DMS79 treated with DMSO at 0.1 percent for 48 hours (cell line): ENCODE results near the gene CDC42BPG.
A peak's percentile ranks its signal among the peaks of the same experiment; 100 is the strongest.
"Not testable (repeated sequence)": the region's sequence is repeated elsewhere in the genome, so short reads cannot be mapped to it uniquely, and the experiment has no call there.

Experiments
- DNase-seq: peaks from one replicate; lab custom pipeline; 2025; lab: John Stamatoyannopoulos, UW

Gene CDC42BPG

DNA sequence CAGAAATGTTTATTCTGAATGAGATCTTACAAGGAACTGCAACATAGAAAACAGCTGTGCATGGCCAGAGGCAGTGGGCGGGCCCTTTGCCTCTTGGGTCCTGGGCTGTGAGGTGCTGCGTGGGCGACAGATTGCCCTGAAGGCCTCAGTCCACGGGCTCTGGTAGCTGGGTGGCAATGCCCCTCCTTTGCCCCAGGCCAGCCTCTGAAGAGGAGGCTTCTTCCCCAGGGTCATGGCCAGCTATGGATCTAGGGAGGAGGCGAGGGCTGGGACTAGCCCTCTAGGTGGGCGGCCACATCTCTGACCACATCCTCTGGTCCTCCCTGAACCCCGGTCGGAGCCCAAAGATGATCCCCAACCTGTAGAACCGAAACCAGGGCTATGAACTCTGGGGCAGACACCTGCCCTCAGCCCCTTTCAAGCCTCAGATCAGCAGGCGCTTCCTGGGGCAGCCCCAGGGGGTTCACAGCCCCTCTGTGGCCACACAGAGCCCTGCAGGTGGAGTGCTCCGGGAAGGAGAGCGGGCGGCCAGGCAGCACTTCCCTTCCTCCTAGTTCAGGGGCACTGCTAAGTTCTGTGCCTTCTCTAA is 6.6 kb upstream of the CDC42BPG start:
- no peak for DNase-seq

DNA sequence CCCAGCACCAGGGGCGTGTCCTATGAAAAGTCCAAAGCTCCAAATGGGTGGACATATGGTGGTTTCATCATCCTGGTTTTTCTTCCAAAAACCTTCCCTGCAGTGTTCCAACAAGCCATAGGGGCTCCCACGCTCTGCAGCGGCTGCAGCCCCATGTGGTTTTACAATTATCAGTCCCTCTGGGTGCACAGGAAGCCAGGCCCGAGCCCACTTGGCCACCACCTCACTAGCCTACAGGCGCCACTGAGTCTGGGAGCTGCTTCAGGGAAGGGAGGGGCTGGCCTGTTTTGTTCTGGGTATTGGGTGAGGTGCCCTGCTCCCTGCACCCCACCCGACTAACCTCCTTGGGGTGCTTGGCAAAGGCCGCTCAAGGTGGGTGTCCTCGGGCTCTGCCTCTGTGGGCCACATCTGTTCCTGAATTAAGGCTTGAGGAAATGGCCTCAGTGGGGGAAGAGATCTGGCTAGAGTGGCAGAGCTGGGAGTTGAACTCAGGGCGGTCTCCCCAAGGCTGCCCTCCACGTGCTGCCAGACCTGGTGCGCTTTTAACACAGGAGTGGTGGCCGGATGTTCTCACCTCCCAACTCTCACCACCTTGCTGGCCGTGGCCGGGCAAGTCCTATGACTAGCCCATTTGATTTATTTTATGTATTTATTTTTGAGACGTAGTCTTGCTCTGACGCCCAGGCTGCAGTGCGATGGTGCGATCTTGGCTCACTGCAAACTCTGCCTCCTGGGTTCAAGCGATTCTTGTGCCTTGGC is 5.3 kb upstream of the CDC42BPG start:
- no peak for DNase-seq

DNA sequence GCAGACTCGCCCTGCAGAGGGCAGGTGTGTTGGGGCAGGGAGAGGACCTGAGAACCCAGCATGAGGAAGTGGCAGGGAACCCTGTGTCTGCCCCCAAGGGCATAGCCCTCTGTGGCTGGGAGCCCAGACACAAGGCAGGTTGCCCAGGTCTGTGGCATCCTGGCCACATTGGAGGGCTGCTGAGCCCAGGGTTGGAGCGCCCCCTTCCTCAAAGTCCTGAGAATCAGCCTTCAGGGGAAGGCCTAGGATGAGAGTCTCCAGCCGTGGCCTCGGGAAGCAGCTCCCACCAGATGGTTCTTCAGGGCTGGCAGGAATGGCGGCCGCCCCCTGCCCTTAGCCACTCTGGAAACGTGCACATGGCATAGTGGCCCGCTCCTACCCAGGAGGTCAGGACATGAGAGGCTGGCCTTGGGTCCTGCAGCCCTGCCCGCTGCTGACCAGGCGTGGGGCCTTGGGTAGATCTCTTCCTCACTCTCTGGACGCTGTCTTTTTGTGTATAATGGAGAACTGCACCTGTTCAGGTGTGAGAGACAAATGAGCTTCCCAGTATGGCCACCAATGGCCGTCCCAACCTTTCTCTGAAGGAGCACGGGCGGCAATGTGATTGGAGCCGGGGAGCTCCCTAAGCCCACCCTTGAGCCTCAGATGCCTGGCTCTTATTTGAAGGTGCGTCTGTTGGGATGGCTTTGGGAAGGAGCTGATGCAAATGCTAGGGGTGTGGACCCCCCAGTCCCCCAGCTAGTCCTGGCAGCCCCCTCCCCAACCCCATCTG is 4.6 kb upstream of the CDC42BPG start:
- peak; percentile 34 for DNase-seq

DNA sequence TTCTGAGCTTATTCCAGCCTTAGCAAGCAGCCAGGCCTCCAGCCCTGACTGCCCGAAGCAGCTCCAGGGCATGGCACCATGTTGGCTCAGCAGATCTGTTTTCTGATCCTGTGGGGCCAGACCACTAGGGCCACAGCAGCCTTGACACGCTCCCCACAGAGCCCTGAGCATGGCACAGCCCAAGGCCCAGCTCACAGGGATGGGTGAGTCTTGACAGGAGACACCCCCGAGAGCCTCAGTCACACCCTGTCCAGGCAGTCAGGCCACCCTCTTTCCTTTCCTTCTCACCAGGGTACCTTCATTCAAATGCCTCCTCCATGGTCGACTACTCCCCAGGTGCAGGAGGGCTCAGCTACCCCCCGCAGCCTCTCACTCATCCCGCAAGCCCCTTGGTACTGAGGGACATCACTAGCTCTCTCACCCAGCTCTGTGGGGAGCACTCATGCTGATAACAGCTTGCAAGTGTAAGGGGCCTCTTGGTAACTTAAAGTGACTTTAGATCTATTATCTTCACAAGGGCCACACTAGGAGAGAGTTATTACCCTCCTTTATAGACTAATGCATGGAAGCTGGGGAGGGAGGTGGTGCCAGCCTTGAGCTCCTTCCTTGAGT is 3.9 kb upstream of the CDC42BPG start:
- no peak for DNase-seq

DNA sequence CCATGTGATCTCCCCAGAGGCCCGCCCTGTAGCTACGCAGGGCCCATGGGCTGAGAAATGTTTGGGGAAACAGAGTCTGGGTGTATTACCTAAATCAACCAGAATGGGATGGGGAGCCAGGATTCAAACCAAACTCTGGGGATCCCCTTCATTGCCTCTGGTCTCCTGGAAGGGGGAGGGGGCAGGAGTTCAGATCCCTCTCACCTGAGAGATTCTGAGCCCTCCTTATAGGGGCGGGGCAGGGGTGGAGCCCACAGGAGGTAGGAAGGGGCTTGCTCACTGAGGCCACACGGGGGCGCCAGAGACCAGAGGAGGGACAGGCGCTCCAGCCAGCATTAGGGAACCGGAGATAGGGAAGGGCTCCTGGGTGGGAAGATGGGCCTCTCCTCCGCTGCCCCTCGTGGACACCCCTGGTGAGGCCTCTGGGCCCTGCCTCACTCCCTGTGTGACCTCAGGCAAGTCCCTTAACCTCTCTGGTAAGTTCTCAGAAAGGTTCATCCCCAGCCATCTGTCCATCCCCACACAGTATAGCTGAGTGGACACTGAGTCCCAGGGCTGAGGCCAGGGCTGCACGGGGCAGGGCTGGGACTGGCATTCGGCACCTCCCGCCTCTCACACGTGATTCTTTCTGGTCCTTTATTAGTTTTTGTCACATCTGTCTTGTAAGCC is 2.7 kb upstream of the CDC42BPG start:
- DNase-seq = peak; percentile 88

DNA sequence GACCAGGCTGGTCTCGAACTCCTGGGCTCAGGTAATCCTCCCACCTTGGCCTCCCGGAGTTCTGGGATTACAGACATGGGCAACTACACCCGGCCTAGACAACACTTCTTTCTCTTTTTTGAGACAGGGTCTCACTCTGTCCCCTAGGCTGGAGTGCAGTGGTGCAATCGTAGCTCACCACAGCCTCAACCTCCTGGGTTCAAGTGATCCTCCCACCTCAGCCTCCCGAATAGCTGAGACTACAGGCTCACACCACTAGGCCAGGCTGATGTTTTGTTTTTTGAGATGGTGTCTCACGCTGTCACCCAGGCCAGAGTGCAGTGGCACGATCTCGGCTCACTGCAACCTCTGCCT is 1.3 kb upstream of the CDC42BPG start:
- DNase-seq = not testable (repeated sequence)

DNA sequence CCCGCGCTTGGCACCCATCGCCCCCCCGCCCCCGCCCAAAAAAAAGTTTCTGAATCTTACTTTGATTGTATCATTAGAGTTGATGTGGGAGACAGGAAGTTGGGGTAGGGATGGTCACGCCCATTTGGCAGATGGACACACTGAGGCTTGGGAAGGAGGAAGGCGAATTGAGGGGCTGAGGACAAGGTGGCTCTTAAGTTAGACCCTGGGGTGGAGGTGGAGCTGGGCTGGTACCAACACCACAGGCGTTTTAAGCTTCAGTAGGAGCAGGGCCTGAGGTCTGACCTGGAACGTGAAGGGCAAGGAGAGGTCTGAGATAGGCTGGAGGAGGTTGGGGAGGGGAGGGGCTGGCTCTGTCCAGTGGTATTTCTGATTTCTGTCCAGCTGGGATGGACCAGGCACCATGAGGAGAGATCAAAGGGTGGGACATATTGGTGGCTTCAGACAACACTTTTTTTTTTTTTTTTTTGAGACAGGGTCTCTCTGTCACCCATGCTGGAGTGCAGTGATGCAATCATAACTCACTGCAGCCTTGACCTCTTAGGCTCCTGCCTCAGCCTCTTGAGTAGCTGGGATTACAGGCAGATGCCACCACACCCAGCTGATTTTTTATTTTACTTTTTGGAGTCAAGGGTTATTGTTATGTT is 799 bp upstream of the CDC42BPG start:
- DNase-seq = no peak

DNA sequence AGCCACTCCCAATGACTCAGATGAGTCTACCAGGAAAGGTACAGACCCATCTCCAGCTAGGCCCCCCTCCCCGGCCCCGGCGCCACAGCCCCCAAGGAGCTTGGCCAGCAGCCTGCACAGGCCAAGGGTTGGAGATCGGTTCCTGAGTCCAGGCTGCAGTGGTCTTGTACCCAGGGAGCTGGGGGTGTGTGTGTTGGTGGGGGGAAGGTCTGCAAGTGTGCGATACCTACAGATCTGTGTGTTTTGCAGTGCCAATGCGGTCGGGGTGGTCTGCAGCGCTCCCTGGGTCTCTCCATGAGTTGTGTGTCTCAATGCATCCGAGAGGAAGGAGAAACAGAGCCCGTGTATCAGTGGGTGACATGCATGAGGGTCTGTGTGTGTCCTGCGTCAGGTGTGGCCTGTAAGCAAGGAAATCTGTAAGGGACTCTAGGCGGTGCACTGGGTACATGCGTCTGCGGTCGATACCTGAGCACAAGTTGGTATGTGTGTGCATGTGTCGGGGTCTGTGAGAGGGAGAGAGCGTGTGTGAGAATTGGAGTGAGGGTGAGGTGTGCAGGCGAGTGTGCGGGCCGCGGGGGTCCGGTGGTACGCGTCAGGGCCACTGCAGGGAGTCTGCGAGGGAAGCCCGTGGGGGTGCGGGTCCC is 645 bp downstream of the CDC42BPG start:
- peak; percentile 22 for DNase-seq

DNA sequence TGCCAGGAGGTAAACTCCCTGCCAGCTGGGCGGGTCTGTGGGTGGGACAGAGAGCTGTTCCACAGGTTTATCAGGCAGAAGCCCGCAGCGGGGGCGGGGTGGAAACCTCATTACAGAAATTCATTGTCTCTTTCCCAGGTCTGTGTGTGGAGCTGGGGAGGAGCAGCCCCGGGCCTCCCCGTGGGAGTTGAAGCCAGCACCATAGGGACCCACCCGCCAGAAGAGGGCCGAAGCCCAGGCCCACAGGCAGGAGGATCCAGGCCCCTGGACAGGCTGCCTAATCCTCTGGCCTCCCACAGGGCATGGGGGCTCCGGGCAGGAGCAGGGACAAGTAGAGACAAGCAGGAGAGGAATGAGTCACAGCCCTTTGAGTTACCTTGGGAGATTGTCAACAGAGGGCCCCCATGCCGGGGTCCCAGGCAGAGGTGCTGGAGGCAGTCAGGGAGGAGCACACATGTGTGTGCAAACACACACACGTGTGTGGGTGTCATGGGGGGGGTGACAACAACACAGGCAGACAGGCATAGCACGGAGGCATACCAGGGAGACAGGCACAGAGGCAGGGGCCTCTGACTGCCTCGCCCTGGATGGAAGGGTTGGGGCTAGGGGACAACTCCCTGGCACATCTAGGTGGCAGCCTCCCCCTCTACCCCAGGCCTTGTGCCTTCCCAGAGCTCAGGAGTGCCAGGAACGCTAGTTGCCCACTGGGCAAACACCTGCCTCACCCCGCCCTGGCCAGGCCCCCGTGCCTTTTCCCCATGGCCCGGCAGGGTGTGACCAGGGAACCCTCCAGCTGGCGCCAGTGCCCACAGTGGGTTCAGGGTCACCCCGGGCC is 1.4 kb downstream of the CDC42BPG start:
- DNase-seq = peak; percentile 43

DNA sequence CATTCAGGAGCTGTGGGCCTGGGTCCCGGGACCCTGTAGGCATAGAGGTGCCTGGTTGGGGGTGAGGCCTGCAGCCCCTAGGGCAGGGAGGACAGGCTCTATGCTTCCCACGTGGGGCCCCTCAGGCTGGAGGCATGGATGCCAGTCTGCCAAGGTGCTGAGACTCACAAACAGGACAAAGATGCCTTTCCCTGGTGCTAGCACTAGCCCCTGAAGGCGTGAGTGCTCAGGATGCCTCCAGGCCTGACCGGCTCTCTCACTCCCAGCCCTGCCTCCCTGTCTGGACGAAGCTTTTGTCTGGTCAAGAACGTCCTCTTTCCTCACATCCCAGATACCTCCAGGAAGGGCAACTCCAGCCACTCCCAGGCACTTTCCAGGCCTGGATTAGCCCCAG is 2.1 kb downstream of the CDC42BPG start:
- no peak for DNase-seq

DNA sequence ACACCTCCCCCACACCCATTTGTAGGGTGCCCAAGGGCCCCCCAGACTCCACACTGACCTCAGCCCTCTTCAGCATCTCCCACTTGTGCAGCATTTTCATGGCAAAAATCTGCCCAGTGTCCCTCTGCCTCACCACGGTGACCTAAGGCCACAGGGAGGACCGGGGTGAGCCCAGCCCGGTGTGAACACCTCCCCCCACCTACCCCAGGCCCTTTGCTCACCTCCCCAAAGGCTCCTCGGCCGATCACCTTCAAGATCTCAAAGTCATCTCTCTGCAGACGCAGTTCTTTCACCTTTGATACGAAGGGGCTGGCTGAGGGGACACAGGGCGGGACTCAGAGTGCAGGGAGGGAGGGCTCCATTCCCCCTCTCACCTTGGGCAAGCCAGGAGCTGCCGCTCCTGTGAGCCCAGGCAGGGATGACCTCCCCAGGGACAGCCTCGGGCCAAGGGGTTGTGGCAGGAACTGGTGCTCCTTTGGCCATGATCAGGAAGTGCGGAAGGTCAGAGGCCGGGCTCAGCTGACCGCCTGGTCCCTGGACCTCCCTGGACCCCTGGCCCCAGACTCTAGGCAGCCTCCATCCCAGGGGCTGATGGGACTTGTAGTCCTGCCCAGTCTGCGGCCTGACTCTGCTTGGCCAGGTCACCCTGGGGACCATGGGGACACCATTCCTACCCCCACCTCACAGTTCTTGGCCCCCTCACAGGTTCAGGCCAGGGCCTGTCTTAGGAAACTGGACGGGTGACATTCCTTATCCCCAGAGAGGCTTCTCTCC is 2.7 kb downstream of the CDC42BPG start:
- DNase-seq = no peak

DNA sequence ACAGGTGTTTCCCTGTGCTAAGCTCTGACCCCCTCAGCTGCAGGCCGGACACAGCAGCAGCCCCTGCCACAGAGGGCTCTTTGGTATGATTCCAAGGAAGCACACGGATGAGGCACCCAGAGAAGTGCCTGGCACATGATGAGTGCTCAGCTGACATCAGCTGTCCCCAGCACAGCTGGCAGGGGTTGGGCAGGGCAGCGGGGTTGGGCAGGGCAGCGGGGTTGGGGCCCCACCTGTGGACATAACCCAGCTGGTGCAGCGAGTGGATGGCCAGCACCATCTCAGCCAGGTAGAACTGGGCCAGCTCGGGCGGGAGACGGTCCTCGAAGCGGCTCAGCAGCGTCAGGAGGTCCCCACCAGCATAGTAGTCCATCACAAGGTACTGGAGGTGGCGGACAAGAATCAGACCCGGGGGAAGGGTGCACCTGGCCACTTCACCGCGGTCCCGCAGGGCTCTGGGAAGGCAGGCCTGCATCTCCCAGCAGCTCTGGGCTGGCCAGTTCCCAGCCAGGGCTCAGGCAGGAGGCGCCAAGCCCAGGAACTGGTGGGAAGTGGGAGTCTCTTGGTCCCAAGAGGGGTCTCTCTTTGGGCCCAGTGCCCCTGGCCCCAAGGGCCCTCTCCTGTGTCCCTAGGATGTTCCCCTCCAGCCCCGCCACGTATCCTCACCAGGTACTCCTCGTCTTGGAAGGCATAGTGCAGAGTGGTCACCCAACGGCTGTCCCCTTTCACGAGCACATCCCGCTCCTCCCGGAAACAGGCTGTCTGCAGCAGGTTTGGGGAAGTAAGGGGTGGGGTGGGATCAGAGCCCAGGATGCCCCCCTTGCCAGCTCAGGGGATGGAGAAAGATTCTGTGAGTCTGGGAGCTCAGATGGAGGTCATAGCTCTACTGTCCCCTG is 4.3 kb downstream of the CDC42BPG start:
- no peak for DNase-seq

DNA sequence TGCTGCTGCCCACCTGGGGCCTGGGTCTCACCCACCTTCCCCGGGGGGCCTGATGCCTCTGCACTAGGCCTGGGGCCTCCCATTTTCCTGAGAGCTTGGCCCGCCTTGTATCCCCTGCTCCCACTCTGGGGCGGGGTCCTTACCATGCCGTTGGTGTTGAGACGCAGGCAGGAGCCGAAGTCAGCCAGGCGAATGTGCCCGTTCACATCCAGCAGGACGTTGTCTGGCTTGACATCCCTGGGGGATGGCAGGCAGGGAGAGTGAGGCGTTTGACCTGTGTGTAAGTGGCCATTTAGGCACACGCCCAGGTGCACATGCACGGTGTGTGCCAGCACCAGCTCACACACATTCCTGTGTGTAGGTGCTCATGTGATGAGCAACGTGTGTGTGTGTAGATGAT is 5.1 kb downstream of the CDC42BPG start:
- DNase-seq = no peak

DNA sequence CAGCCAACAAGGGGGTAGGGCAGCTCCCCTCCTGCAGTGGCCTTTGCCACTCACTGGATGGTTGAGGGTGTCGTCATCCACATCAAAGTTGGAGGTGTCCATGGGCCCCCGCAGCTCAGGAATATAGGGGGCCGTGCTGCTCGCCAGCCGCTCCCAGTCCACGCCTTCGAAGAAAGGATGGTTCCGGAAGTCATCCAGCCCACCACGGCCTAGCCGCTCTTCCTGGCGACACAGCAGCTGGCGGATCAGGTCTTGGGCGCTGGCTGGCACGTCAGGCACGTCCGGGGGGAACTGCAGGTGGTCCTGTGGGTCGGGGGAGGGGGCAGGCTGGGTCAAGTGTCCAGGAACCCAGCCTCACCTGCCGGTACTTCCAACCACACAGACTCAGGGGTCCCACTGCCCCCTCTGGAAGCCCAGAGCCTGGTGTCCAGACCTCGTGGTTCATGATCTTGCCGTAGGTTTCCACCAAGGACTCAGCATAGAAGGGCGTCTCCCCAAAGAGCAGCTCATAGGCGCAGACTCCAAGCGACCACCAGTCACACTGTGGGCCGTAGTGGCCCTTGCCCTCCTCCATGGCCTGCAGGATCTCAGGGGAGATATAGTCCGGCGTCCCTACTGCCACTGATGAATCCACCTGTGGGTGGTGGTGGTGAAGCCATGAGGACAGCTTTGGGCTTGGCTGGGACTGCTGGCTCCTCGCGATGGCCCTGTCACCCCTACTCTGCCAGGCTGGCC is 5.7 kb downstream of the CDC42BPG start:
- no peak for DNase-seq

DNA sequence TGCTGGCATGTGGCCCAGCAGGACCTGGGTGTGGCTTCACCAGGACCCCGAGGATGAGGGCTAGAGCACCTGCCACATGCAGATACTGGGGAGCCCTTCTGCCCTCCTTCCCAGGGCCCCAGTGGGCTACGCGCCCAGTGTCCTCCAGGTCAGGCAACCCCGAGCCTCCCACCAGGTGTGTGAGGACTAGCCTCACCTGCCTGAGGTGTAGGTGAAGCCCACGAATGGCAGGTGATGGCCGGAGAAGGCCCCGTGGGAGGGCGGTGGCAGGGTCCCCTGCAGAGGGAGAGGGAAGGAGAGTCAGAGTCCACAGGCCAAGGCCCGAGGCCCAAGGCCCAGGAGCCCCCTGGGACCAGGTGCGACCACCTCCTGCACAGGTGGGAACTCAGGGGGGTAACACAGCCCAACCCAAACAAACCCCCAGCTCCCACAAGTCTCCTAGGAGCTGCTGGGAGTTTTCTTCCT is 6.5 kb downstream of the CDC42BPG start:
- no peak for DNase-seq

DNA sequence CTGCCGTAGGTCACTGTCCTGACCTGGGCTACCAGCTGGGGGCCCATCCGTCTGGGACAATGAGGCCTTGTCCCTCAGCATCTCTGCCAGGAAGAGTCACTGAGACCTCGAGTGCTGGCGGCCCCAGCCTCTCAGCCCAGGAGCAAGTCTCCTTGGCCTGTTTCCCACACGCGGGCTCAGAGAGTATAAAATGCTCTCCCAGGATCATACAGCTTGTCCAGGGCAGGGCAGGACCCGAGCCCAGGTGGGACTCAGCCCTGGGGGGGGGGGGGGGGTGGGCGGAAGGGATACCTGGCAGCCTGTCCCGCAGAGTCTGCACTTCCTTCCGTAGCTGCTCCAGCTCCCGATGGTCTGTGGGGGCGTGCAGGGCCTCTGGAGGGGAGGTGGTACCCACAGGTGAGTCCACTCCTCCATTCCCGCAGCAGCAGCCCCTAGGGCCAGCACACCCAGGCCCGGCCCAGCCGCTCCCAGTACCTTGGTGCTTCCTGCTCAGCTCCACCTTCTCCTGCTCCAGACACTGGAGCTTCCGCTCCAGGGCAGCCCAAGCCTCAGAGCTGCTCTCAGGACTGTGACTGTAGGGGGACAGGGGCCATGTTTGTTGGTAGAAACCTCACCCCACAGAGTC is 7.9 kb downstream of the CDC42BPG start:
- DNase-seq = no peak
